22Rv1 (cell line): Measurements from ENCODE around the gene SAT1.

Experiments used
- H3K27ac ChIP-seq: fragments of 450-650 bp; 2 replicates; pipeline ENCODE4 v1.5.1; 2017
- ZFX ChIP-seq: fragments of 450-650 bp; IDR thresholded peaks from 2 replicates; pipeline ENCODE4 v1.6.1; 2017; ENCODE audit warnings: antibody characterized with exemption, borderline replicate concordance
- TF ChIP-seq, protein P1 (sequence below): fragments of 450-650 bp; IDR thresholded peaks from 2 replicates; pipeline ENCODE4 v1.5.1; 2017; ENCODE audit warnings: mild to moderate bottlenecking

SAT1 gene

GRCh38 chrX:23811656-23812055 lies 28.7 kb downstream of the SAT1 start:
- H3K27ac ChIP-seq = no peak overlapping the region
- TF ChIP-seq, protein P1, sequence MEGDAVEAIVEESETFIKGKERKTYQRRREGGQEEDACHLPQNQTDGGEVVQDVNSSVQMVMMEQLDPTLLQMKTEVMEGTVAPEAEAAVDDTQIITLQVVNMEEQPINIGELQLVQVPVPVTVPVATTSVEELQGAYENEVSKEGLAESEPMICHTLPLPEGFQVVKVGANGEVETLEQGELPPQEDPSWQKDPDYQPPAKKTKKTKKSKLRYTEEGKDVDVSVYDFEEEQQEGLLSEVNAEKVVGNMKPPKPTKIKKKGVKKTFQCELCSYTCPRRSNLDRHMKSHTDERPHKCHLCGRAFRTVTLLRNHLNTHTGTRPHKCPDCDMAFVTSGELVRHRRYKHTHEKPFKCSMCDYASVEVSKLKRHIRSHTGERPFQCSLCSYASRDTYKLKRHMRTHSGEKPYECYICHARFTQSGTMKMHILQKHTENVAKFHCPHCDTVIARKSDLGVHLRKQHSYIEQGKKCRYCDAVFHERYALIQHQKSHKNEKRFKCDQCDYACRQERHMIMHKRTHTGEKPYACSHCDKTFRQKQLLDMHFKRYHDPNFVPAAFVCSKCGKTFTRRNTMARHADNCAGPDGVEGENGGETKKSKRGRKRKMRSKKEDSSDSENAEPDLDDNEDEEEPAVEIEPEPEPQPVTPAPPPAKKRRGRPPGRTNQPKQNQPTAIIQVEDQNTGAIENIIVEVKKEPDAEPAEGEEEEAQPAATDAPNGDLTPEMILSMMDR = no peak
- TF ChIP-seq ZFX = no peak

DNA sequence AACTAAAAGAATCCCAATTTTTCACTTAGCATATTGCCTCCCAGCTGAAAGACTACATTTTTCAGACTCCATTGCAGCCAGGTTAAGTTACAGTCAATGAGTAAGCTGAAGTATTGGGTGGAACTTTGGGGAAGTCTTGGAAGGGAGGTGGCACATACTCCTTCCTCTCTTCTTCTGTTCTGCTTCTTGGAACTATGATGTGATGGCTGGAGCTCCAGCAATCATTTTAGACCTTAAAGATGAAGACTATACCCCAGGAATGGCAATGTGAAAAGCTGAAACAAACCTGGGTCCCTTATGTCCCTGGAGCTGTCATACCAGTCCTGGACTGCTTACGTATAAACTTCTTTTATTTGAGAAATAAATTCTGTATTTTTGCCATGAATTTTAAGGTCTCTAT lies 30.8 kb downstream of the SAT1 start:
- no peak overlapping the region for H3K27ac ChIP-seq
- no peak for TF ChIP-seq ZFX
- TF ChIP-seq, protein P1 = no peak

GRCh38 chrX:23815376-23815775 lies 32.4 kb downstream of the SAT1 start:
- H3K27ac ChIP-seq = no peak overlapping the region

DNA sequence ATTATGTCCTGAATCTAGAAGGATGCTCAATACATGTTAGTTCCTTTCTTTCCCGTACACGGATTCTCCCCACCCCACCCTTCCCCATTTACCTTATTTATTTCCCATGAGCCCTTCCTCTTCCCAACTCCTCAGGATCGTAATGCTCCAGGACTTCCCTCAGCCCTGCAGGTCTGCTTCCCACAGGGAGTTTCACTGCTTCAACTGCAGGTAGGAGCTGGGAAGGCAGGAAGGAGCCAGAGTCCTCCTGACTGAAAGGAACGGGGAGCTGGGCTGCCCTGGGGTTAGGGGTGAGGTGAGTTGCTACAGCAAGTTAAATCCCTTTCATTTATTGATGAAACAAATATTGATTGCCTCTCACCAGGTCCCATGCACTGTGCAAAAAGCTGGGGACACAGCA lies 33.2 kb downstream of the SAT1 start:
- no peak overlapping the region for H3K27ac ChIP-seq
- TF ChIP-seq ZFX = no peak
- TF ChIP-seq, protein P1 = no peak

More at GRCh38 chrX:23815376-23815775, 32.4 kb downstream of the SAT1 start:
- no peak for TF ChIP-seq ZFX
- TF ChIP-seq, protein P1 = no peak

DNA sequence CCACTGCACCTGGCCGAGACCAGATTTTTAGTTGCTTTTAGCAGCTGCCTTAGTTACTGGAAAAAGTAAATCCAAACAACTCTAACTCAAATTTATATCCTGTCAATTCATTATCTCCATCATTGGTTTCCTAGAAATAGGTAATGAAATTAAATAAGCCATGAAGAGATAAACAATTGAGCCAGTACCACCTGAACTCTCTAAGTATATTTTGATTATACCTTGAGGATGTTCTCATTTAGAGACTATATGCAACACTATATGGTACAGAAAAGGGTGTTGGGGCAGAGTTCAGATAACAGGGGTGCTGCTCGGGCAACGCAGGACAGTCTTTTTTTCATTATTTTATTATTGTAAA lies 35.0 kb downstream of the SAT1 start:
- H3K27ac ChIP-seq = no peak overlapping the region
- TF ChIP-seq ZFX = no peak
- TF ChIP-seq, protein P1 = no peak

- TF ChIP-seq ZFX = no peak
- TF ChIP-seq, protein P1 = no peak
- no peak overlapping the region for H3K27ac ChIP-seq
Measured at GRCh38 chrX:23819385-23820234, 36.6 kb downstream of the SAT1 start.

DNA sequence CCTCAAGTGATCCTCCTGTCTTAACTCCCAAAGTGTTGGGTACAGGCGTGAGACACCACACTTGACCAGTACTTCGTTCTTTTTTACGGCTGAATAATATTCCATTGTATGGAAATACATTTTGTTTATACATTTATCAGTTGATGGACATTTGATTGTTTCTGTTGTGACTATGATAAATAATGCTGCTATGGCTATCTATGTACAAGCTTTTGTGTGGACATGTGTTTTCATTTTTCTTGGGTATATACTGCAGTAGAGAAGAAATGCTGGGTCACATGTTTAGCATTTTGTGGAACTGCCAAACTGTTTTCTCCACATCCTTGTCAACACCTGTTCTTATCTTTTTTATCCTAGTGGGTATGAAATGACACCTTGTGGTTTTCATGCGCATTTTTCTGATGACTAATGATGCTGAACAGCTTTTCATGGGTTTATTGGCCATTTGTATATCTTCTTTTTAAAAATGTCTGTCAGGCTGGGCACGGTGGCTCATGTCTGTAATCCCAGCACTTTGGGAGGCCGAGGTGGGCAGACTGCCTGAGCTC lies 37.3 kb downstream of the SAT1 start:
- H3K27ac ChIP-seq = no peak overlapping the region
- TF ChIP-seq, protein P1 = no peak
- TF ChIP-seq ZFX = no peak
